ENCODE measurements around the gene PPP3R1. TPM values are rescaled to one million over a fixed set of nuclear protein-coding genes. Genes with fewer than 3 reads are reported as not detected.
A peak's percentile ranks its signal among the peaks of the same experiment; 100 is the strongest.

The PPP3R1 gene
- total RNA-seq, 2 experiments from 2014 or later, result 15.1 to 90.3 TPM

DNA sequence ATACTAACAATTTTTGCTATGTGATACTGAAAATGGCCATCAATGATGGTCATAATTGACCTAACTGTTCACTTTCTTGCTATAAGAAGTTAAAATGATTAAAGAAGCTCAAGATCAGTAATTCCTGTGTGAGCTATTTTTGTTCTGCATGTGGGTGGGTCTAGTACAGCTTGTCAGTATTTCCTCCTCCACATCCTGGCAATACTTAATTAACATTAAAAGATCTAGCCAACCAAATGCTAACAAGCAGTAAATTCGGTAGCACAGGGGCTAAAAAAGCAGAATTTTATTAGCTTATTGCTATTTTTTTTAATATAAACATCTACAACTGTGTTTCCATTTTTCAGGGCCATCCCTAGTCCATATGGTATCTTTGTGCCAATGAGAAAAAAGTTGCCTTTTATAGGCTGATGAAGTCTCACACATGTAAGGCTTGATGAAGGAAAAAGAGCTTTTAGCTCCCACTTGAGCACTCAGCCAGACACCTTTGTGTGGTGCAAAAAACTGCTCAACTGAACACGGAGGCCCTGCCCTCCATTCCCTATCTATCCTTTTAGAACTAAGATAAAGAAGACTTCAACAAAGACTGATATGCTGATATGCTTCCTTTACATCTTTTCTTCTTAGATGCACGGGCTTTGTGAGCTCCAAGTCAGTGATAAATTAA lies 99.5 kb downstream of the PPP3R1 start:
- CTCF ChIA-PET (ENCODE audit: unreplicated experiment), result no interaction called here
- Histone ChIP-seq H3K79me2 (ENCODE audit: insufficient read depth, low read depth, low read length) (peaks cover 42% of the 10 kb centered on the region), H3K4me3 (ENCODE audit: low read depth, low read length, poor library complexity, severe bottlenecking) (no peak overlapping the region), H4K20me1 (ENCODE audit: insufficient read depth, low read length) (no peaks in the 10 kb centered on the region), H3K9me3 (ENCODE audit: low read length) (no peaks in the 10 kb centered on the region), H3K27ac (ENCODE audit: low read depth, low read length, poor library complexity, severe bottlenecking) (no peak overlapping the region), H3K4me1 (ENCODE audit: insufficient read depth, low read length, poor library complexity, severe bottlenecking) (peaks cover 37% of the 10 kb centered on the region), H3K4me2 (ENCODE audit: low read length) (peak overlapping the region; percentile 23; the same call in 1 of the 2 replicates), H3K9me2 (ENCODE audit: insufficient read depth, low read length) (no peaks in the 10 kb centered on the region), H2AFZ (ENCODE audit: low read length) (no peak overlapping the region), H3K36me3 (ENCODE audit: insufficient read depth, low read length) (peaks cover 6% of the 10 kb centered on the region; the same call in 1 of the 2 replicates)
- no TSS peak for BruUV-seq (replicated peaks)
- TF ChIP-seq EZH2phosphoT487 (IDR thresholded peaks at IDR 0.05; ENCODE audit: borderline replicate concordance, low read depth, low read length), result no peak
- TF ChIP-seq, protein P1, sequence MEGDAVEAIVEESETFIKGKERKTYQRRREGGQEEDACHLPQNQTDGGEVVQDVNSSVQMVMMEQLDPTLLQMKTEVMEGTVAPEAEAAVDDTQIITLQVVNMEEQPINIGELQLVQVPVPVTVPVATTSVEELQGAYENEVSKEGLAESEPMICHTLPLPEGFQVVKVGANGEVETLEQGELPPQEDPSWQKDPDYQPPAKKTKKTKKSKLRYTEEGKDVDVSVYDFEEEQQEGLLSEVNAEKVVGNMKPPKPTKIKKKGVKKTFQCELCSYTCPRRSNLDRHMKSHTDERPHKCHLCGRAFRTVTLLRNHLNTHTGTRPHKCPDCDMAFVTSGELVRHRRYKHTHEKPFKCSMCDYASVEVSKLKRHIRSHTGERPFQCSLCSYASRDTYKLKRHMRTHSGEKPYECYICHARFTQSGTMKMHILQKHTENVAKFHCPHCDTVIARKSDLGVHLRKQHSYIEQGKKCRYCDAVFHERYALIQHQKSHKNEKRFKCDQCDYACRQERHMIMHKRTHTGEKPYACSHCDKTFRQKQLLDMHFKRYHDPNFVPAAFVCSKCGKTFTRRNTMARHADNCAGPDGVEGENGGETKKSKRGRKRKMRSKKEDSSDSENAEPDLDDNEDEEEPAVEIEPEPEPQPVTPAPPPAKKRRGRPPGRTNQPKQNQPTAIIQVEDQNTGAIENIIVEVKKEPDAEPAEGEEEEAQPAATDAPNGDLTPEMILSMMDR (conservative IDR thresholded peaks at IDR 0.05; ENCODE audit: low read length), result no peak
- intact Hi-C loops (cut with micrococcal nuclease; ENCODE audit: unreplicated experiment), result loop anchor here (10.0 kb wide), 1 partner anchor 292 kb away; no protein-coding TSS in a partner anchor
- DNase-seq (ENCODE audit: low spot score), result no peak
- POLR2A ChIA-PET, result interaction anchor here (0.5 to 1.3 kb wide), 9 partner anchors 8 to 1971 kb away, joined by 3 to 6 read pairs (median 3); partner anchors contain the start of gene C1D

DNA sequence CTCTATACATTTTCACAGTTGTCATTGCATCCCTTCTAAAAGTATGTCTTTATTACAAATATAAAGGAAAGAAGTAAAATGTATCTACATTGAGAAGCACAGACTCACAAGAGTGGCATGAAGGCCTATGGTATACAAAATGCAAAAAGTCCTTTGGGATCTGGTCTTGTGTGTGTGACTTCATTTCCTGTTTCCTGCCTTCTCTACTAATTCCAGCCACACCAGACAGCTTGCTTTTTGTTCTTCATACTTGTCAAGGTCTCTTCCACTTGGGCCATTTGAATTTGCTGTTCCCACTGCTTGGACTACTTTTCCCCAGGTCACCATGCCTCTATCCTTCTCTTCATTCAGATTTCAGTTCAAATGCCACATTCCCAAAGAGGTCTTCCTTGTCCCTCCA lies 101.3 kb downstream of the PPP3R1 start:
- Histone ChIP-seq H2AFZ (ENCODE audit: low read length) (no peak overlapping the region), H3K9me3 (ENCODE audit: low read length) (no peaks in the 10 kb centered on the region), H3K36me3 (ENCODE audit: insufficient read depth, low read length) (peaks cover 10% of the 10 kb centered on the region), H3K4me1 (ENCODE audit: insufficient read depth, low read length, poor library complexity, severe bottlenecking) (peaks cover 31% of the 10 kb centered on the region), H3K79me2 (ENCODE audit: insufficient read depth, low read depth, low read length) (peaks cover 29% of the 10 kb centered on the region; the same call in 1 of the 2 replicates), H3K9me2 (ENCODE audit: insufficient read depth, low read length) (no peaks in the 10 kb centered on the region), H3K4me3 (ENCODE audit: low read depth, low read length, poor library complexity, severe bottlenecking) (peak overlapping the region; percentile 5), H3K4me2 (ENCODE audit: low read length) (peak overlapping the region; percentile 60), H4K20me1 (ENCODE audit: insufficient read depth, low read length) (no peaks in the 10 kb centered on the region), H3K27ac (ENCODE audit: low read depth, low read length, poor library complexity, severe bottlenecking) (peak overlapping the region; percentile 4)
- POLR2A ChIA-PET, result interaction anchor here (0.5 to 1.0 kb wide), 2 partner anchors 9 to 19 kb away, joined by 3 to 7 read pairs; no protein-coding TSS in a partner anchor
- intact Hi-C loops (cut with micrococcal nuclease; ENCODE audit: unreplicated experiment), result loop anchor here (10.0 kb wide), 1 partner anchor 294 kb away; no protein-coding TSS in a partner anchor
- no peak for TF ChIP-seq EZH2phosphoT487 (IDR thresholded peaks at IDR 0.05; ENCODE audit: borderline replicate concordance, low read depth, low read length)
- TF ChIP-seq, protein P1 (conservative IDR thresholded peaks at IDR 0.05; ENCODE audit: low read length), result no peak
- CTCF ChIA-PET (ENCODE audit: unreplicated experiment), result no interaction called here
- DNase-seq (ENCODE audit: low spot score), result peak; percentile 17
- BruUV-seq (replicated peaks), result no TSS peak

DNA sequence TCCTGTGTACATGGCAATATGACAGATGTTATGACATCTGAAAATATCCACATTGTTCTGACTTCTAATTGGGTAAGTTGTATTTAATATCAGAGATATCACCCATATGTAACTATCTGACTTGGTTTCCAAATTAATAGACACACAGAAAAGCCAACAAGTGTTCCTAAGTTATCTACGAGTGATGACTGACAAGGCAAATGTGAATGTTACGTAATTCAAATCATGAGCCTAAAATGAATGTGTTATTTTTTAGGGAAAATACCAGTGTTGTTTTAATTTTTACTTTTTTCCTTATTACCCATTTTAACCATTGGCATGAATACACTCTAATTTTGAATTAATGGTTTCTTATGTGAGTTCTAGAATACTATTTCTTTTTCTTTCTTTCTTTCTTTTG lies 110.5 kb downstream of the PPP3R1 start:
- intact Hi-C loops (cut with micrococcal nuclease; ENCODE audit: unreplicated experiment), result no loop called here
- Histone ChIP-seq H3K4me1 (ENCODE audit: insufficient read depth, low read length, poor library complexity, severe bottlenecking) (no peaks in the 10 kb centered on the region), H4K20me1 (ENCODE audit: insufficient read depth, low read length) (no peaks in the 10 kb centered on the region), H3K4me2 (ENCODE audit: low read length) (no peak overlapping the region), H2AFZ (ENCODE audit: low read length) (no peak overlapping the region), H3K4me3 (ENCODE audit: low read depth, low read length, poor library complexity, severe bottlenecking) (no peak overlapping the region), H3K36me3 (ENCODE audit: insufficient read depth, low read length) (peaks cover 77% of the 10 kb centered on the region), H3K9me2 (ENCODE audit: insufficient read depth, low read length) (no peaks in the 10 kb centered on the region), H3K27ac (ENCODE audit: low read depth, low read length, poor library complexity, severe bottlenecking) (no peak overlapping the region), H3K79me2 (ENCODE audit: insufficient read depth, low read depth, low read length) (no peaks in the 10 kb centered on the region; the same call in 1 of the 2 replicates), H3K9me3 (ENCODE audit: low read length) (no peaks in the 10 kb centered on the region)
- POLR2A ChIA-PET, result no interaction called here
- DNase-seq (ENCODE audit: low spot score), result no peak
- CTCF ChIA-PET (ENCODE audit: unreplicated experiment), result no interaction called here
- no peak for TF ChIP-seq EZH2phosphoT487 (IDR thresholded peaks at IDR 0.05; ENCODE audit: borderline replicate concordance, low read depth, low read length)
- TF ChIP-seq, protein P1 (conservative IDR thresholded peaks at IDR 0.05; ENCODE audit: low read length), result no peak
- no TSS peak for BruUV-seq (replicated peaks)
